ENCODE results near the gene ZFP92.
A peak's percentile ranks its signal among the peaks of the same experiment; 100 is the strongest.

Gene ZFP92

GRCh38 chrX:153414856-153415510, 3.7 kb downstream of the ZFP92 start:
- Histone ChIP-seq H3K27me3 (ENCODE audit: control insufficient read depth, insufficient read depth, low read length) (no peaks in the 10 kb centered on the region), H3K9ac (no peak overlapping the region), H3K36me3 (ENCODE audit: control insufficient read depth, insufficient read depth, low read length) (no peaks in the 10 kb centered on the region), H2AFZ (no peak overlapping the region), H3K9me3 (ENCODE audit: control insufficient read depth, low read length) (no peaks in the 10 kb centered on the region), H3K27ac (no peak overlapping the region), H3K4me3 (ENCODE audit: low read depth, low read length) (no peak overlapping the region), H3K4me2 (ENCODE audit: low read length) (no peak overlapping the region), H3K4me1 (peaks cover 4% of the 10 kb centered on the region), H3K79me2 (peaks cover 2% of the 10 kb centered on the region)
- TF ChIP-seq, protein P1, sequence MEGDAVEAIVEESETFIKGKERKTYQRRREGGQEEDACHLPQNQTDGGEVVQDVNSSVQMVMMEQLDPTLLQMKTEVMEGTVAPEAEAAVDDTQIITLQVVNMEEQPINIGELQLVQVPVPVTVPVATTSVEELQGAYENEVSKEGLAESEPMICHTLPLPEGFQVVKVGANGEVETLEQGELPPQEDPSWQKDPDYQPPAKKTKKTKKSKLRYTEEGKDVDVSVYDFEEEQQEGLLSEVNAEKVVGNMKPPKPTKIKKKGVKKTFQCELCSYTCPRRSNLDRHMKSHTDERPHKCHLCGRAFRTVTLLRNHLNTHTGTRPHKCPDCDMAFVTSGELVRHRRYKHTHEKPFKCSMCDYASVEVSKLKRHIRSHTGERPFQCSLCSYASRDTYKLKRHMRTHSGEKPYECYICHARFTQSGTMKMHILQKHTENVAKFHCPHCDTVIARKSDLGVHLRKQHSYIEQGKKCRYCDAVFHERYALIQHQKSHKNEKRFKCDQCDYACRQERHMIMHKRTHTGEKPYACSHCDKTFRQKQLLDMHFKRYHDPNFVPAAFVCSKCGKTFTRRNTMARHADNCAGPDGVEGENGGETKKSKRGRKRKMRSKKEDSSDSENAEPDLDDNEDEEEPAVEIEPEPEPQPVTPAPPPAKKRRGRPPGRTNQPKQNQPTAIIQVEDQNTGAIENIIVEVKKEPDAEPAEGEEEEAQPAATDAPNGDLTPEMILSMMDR (IDR thresholded peaks at IDR 0.05): no peak

DNA sequence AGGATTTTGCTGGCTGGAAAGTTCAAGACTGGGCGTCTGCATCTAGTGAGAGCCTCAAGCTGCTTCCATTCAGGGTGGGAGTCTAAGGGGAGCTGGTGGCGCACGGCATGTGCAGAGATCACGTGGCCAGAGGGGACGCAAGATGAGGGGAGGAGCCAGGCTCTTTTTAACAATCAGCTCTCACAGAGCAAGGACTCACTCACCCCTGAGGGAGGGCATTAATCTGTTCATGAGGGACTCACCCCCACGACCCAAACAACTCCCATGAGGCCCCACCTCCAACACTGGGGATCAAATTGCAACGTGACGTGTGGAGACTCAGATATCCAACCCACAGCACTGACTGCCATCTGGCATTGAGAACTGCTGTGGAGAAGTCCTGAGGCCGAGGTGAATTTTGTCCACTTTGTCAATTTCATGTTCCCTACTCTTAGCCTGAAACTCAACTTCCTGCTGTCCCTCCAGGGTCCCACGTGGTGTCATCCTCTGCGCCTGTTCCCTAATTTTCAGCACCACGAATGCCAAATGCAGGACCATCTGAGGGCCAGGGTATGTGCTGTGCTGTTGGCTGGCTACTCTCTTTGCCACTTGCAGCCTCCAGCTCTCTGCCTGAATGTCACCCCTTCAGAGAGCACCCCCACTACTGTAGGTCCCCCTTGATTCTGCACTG, 5.6 kb downstream of the ZFP92 start:
- H3K4me2 ChIP-seq (ENCODE audit: low read length): no peak overlapping the region
- H3K27ac ChIP-seq: peak overlapping the region; percentile 36
- no peaks in the 10 kb centered on the region for H3K9me3 ChIP-seq (ENCODE audit: control insufficient read depth, low read length)
- H3K27me3 ChIP-seq (ENCODE audit: control insufficient read depth, insufficient read depth, low read length): no peaks in the 10 kb centered on the region
- peak overlapping the region; percentile 28 for H2AFZ ChIP-seq
- H3K4me3 ChIP-seq (ENCODE audit: low read depth, low read length): no peak overlapping the region
- no peak overlapping the region for H3K9ac ChIP-seq
- peaks cover 4% of the 10 kb centered on the region for H3K4me1 ChIP-seq
- TF ChIP-seq, protein P1 (IDR thresholded peaks at IDR 0.05): no peak
- peaks cover 2% of the 10 kb centered on the region for H3K79me2 ChIP-seq
- H3K36me3 ChIP-seq (ENCODE audit: control insufficient read depth, insufficient read depth, low read length): no peaks in the 10 kb centered on the region

DNA sequence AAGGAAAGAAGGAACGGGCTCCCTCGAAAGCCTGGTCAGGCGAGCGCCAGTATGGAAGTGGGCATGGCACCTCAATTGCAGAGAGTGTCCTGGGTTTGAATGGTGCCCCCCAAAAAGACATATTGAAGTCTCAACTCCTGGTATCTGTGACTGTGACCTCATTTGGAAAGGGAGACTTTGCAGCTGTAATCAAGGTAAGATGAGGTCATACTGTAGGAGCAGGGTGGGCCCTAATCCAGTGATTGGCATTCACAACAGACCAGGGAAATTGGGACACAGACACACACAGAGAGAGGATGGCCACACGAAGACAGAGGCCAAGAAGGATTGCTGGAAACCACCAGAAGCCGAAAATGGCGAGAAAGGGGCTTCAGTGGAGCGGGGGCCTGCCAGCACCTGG, 6.4 kb downstream of the ZFP92 start:
- Histone ChIP-seq H3K4me1 (peaks cover 4% of the 10 kb centered on the region), H3K4me2 (ENCODE audit: low read length) (no peak overlapping the region), H2AFZ (no peak overlapping the region), H3K79me2 (peaks cover 2% of the 10 kb centered on the region), H3K36me3 (ENCODE audit: control insufficient read depth, insufficient read depth, low read length) (no peaks in the 10 kb centered on the region), H3K9ac (no peak overlapping the region), H3K27ac (no peak overlapping the region), H3K27me3 (ENCODE audit: control insufficient read depth, insufficient read depth, low read length) (no peaks in the 10 kb centered on the region), H3K4me3 (ENCODE audit: low read depth, low read length) (no peak overlapping the region), H3K9me3 (ENCODE audit: control insufficient read depth, low read length) (no peaks in the 10 kb centered on the region)
- TF ChIP-seq, protein P1 (IDR thresholded peaks at IDR 0.05): no peak

- H3K4me1 ChIP-seq: peaks cover 9% of the 10 kb centered on the region
- no peaks in the 10 kb centered on the region for H3K27me3 ChIP-seq (ENCODE audit: control insufficient read depth, insufficient read depth, low read length)
- no peak overlapping the region for H3K4me3 ChIP-seq (ENCODE audit: low read depth, low read length)
- no peak overlapping the region for H3K27ac ChIP-seq
- H2AFZ ChIP-seq: no peak overlapping the region
- TF ChIP-seq, protein P1 (IDR thresholded peaks at IDR 0.05): no peak
- H3K9me3 ChIP-seq (ENCODE audit: control insufficient read depth, low read length): no peaks in the 10 kb centered on the region
- H3K4me2 ChIP-seq (ENCODE audit: low read length): no peak overlapping the region
- H3K9ac ChIP-seq: no peak overlapping the region
- H3K79me2 ChIP-seq: no peaks in the 10 kb centered on the region
- no peaks in the 10 kb centered on the region for H3K36me3 ChIP-seq (ENCODE audit: control insufficient read depth, insufficient read depth, low read length)
Measured at GRCh38 chrX:153420851-153421599, 9.8 kb downstream of the ZFP92 start.
